GM12892 (cell line): Measurements from ENCODE around the gene PPP1R3E.

Source experiments
- DNase-seq: peaks from one replicate; pipeline ENCODE4 v3.0.0; 2011; ENCODE audit not compliant: insufficient read length
- FAIRE-seq: peaks from 2 replicates; lab custom pipeline; 2011; peaks lifted over from hg19 to GRCh38; lab: Jason Lieb, UNC
- POLR2A ChIP-seq: IDR thresholded peaks from 2 replicates; pipeline ENCODE4 v1.6.1; 2011; ENCODE audit warnings: low read depth, low read length, control low read depth
- POLR2AphosphoS5 ChIP-seq: IDR thresholded peaks from 2 replicates; pipeline ENCODE4 v1.6.1; 2011; ENCODE audit warnings: low read depth, low read length, control low read depth
- TAF1 ChIP-seq: IDR thresholded peaks from 2 replicates; pipeline ENCODE4 v1.6.1; 2011; ENCODE audit warnings: low read depth, mild to moderate bottlenecking, control low read depth, low read length, borderline replicate concordance

Gene PPP1R3E

DNA sequence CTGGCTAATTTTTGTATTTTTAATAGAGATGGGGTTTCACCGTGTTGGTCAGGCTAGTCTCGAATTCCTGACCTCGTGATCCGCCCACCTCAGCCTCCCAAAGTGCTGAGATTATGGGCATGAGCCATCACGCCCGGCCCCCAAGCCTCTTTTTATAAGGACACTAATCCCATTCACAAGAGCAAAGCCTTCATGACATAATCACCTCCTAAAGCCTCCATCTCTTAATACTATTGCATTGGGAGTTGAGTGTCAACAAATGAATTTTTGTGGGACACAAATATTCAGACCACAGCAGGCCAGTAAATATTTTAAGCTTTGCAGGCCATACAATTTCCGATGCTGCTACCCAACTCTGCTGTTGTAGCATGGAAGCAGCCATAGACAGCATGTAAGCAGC, 54.1 kb downstream of the PPP1R3E start:
- DNase-seq (no peak), FAIRE-seq (no peak)
- TF ChIP-seq POLR2AphosphoS5 (no peak), POLR2A (no peak), TAF1 (no peak)
